ENCODE results near the gene CAMK2A. TPM values are rescaled to one million over a fixed set of nuclear protein-coding genes. Genes with fewer than 3 reads are reported as not detected.

CAMK2A gene
- total RNA-seq, 1 donor: 0.09 TPM

DNA sequence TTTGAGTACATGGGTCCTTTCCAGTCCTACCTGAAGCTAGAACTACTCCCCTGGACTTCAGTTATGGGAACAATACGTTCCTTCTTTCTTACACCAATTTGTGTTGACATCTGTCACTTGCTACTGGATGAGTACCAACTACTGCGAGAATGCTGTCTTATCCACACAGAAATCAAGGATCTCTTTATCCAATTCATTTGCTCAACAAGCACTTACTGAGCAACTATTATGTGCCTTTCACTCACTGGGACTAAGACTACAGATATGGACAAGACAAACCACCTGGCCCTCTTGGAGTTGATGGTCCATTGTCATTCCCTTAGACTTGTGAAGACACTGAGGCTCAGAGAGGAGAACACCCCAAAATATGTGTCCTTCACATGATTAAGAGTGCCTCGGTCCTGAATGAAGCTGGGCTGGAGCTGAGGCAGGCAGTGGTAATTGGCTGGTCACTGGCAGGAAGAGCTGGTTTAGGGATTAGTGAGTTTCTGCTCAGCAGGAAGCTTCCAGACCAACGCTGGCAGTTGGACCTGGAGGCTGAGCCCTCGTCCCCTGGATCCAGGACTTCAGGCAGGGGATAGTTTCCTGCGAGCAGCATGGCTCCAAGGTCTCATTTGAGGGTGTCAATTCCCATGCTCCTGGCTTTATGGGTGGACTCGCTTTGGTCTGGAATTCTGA is 21.6 kb upstream of the CAMK2A start:
- no peak overlapping the region for H3K4me3 ChIP-seq (ENCODE audit: low read depth, low read length)
- DNase-seq (ENCODE audit: low read depth): no peak
- TF ChIP-seq, protein P1, sequence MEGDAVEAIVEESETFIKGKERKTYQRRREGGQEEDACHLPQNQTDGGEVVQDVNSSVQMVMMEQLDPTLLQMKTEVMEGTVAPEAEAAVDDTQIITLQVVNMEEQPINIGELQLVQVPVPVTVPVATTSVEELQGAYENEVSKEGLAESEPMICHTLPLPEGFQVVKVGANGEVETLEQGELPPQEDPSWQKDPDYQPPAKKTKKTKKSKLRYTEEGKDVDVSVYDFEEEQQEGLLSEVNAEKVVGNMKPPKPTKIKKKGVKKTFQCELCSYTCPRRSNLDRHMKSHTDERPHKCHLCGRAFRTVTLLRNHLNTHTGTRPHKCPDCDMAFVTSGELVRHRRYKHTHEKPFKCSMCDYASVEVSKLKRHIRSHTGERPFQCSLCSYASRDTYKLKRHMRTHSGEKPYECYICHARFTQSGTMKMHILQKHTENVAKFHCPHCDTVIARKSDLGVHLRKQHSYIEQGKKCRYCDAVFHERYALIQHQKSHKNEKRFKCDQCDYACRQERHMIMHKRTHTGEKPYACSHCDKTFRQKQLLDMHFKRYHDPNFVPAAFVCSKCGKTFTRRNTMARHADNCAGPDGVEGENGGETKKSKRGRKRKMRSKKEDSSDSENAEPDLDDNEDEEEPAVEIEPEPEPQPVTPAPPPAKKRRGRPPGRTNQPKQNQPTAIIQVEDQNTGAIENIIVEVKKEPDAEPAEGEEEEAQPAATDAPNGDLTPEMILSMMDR (IDR thresholded peaks at IDR 0.05; ENCODE audit: insufficient read depth, low read length): no peak

DNA sequence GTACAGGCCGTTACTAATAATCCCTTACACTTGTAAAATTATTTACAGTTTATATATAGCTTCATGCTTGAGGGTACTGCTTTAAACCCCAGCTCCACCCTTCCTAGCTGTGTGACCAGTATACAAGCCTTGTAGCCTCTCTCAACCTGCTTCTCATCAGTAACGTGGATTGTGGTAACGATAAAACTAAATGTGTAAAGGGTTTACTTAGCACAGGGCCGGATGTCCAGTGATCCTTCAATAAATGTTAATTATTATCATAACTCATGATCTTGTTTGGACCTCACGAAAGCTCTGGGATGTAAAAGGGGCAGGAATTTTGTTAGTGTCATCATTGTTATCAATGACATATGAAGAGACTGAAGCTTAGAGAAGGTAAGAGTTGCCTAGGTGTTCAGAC is 20.7 kb upstream of the CAMK2A start:
- no peak for DNase-seq (ENCODE audit: low read depth)
- H3K4me3 ChIP-seq (ENCODE audit: low read depth, low read length): no peak overlapping the region
- TF ChIP-seq, protein P1 (IDR thresholded peaks at IDR 0.05; ENCODE audit: insufficient read depth, low read length): no peak

DNA sequence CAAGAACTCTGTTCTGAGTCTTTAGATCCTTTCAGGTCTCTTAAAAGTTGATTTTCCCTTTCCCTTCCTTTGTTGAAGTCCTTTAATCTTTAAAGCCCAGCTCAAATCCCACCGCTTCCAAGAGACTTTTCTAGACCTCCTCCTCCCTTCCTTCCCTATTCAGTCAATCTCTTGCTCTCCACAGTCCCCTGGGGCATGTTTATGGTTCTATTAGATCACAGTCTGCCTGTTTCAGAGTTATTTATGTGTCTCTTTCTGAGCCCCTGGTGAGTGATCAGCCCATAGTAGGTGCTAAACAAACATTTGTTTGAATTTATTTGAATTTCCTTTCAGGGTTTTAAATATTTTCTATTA is 20.3 kb upstream of the CAMK2A start:
- H3K4me3 ChIP-seq (ENCODE audit: low read depth, low read length): no peak overlapping the region
- no peak for DNase-seq (ENCODE audit: low read depth)
- TF ChIP-seq, protein P1 (IDR thresholded peaks at IDR 0.05; ENCODE audit: insufficient read depth, low read length): no peak

GRCh38 chr5:150309101-150309885 is 19.7 kb upstream of the CAMK2A start:
- DNase-seq (ENCODE audit: low read depth): no peak
- no peak overlapping the region for H3K4me3 ChIP-seq (ENCODE audit: low read depth, low read length)
- TF ChIP-seq, protein P1 (IDR thresholded peaks at IDR 0.05; ENCODE audit: insufficient read depth, low read length): no peak

- no peak for DNase-seq (ENCODE audit: low read depth)
- H3K4me3 ChIP-seq (ENCODE audit: low read depth, low read length): no peak overlapping the region
- TF ChIP-seq, protein P1 (IDR thresholded peaks at IDR 0.05; ENCODE audit: insufficient read depth, low read length): no peak
Measured at GRCh38 chr5:150307617-150308426, 18.2 kb upstream of the CAMK2A start.

GRCh38 chr5:150306775-150307174 is 17.2 kb upstream of the CAMK2A start:
- DNase-seq (ENCODE audit: low read depth): no peak
- TF ChIP-seq, protein P1 (IDR thresholded peaks at IDR 0.05; ENCODE audit: insufficient read depth, low read length): no peak
- no peak overlapping the region for H3K4me3 ChIP-seq (ENCODE audit: low read depth, low read length)

Measured in fibroblast of the aortic adventitia (primary cell).